ENCODE data around the gene ATXN7L1.

DNA sequence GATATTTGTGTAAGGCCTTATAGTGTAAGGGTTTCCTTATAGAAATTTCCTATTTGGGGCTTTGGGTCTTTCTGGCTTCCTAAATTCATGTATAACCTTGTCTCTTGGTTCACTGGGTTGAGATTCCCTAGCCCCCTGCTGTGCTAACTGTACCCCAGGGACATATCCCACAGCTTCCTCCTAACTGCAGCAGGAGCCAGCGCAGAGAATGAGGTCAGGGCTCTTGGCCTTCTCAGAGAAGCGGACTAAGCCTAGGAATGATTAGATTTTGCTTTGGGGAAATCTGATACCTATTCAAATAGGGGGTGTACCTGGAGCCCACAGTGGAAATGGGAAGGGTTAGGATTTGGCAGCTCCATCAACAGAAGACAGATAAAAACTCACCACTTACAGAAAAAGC is 157.0 kb downstream of the ATXN7L1 start:
- TF ChIP-seq, protein P1, sequence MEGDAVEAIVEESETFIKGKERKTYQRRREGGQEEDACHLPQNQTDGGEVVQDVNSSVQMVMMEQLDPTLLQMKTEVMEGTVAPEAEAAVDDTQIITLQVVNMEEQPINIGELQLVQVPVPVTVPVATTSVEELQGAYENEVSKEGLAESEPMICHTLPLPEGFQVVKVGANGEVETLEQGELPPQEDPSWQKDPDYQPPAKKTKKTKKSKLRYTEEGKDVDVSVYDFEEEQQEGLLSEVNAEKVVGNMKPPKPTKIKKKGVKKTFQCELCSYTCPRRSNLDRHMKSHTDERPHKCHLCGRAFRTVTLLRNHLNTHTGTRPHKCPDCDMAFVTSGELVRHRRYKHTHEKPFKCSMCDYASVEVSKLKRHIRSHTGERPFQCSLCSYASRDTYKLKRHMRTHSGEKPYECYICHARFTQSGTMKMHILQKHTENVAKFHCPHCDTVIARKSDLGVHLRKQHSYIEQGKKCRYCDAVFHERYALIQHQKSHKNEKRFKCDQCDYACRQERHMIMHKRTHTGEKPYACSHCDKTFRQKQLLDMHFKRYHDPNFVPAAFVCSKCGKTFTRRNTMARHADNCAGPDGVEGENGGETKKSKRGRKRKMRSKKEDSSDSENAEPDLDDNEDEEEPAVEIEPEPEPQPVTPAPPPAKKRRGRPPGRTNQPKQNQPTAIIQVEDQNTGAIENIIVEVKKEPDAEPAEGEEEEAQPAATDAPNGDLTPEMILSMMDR (IDR thresholded peaks at IDR 0.05): no peak
- no peak for TF ChIP-seq EZH2 (IDR thresholded peaks at IDR 0.05; ENCODE audit: borderline replicate concordance, insufficient read depth, low read depth, low read length, poor library complexity, severe bottlenecking)
